PC-3 (cell line): Measurements from ENCODE around the gene CGB1. TPM values are rescaled to one million over a fixed set of nuclear protein-coding genes. Genes with fewer than 3 reads are reported as not detected.

Source experiments
- ATAC-seq: fragments of 200-7000 bp; cut with Tn5 transposase; 2 replicates; pipeline ENCODE4 v1.9.1; 2020; ENCODE audit warnings: mild to moderate bottlenecking, moderate library complexity
- BruUV-seq: library from RNA; stranded (reverse); fragments of 400-500 nt; replicated peaks from 2 replicates; lab custom pipeline; 2021; lab: Mats Ljungman, UMichigan
- CTCF ChIA-PET: fragments of 300-600 bp; sonication (Branson Sonifier 250); formaldehyde crosslinking; loops from one replicate; lab custom pipeline; 2022; ENCODE audit warnings: antibody characterized with exemption; lab: Charles Lee
- POLR2A ChIA-PET: fragments of 300-600 bp; sonication (Branson Sonifier 250); formaldehyde crosslinking; loops from one replicate; lab custom pipeline; 2022; ENCODE audit warnings: antibody characterized with exemption; ENCODE audit not compliant: unreplicated experiment; lab: Charles Lee
- DNase-seq: peaks from one replicate; pipeline ENCODE4 v3.0.0-alpha.2; 2015
- H2AFZ ChIP-seq: fragments of 300-600 bp; sonication (generic); 2 replicates; pipeline ENCODE4 v1.6.0; 2016; ENCODE audit warnings: antibody characterized with exemption, low read length
- H3F3A ChIP-seq: fragments of 300-600 bp; sonication (generic); one replicate; pipeline ENCODE4 v1.6.0; 2017; ENCODE audit warnings: antibody characterized with exemption, low read length, control low read depth, mild to moderate bottlenecking; ENCODE audit not compliant: unreplicated experiment
- H3K27ac ChIP-seq: fragments of 300-600 bp; sonication (generic); 2 replicates; pipeline ENCODE4 v1.5.1; 2016; ENCODE audit warnings: mild to moderate bottlenecking, low read length
- H3K27me3 ChIP-seq: fragments of 300-600 bp; sonication (generic); 2 replicates; pipeline ENCODE4 v1.6.1; 2016; ENCODE audit warnings: low read length, mixed read lengths
- H3K36me3 ChIP-seq: fragments of 300-600 bp; sonication (generic); 2 replicates; pipeline ENCODE4 v1.6.1; 2016; ENCODE audit warnings: low read depth, mixed run types, low read length, mixed read lengths
- H3K4me1 ChIP-seq: fragments of 300-600 bp; sonication (generic); 2 replicates; pipeline ENCODE4 v1.5.1; 2016; ENCODE audit warnings: low read length; ENCODE audit not compliant: insufficient read depth
- H3K4me2 ChIP-seq: fragments of 300-600 bp; sonication (generic); 2 replicates; pipeline ENCODE4 v1.6.0; 2016; ENCODE audit warnings: low read length
- H3K4me3 ChIP-seq: fragments of 300-600 bp; sonication (generic); 2 replicates; pipeline ENCODE4 v1.5.1; 2016; ENCODE audit warnings: mild to moderate bottlenecking, low read length, mixed read lengths
- H3K79me2 ChIP-seq: fragments of 300-600 bp; sonication (generic); 2 replicates; pipeline ENCODE4 v1.6.1; 2017; ENCODE audit warnings: low read length, mixed read lengths
- H3K9ac ChIP-seq: fragments of 300-600 bp; sonication (generic); 2 replicates; pipeline ENCODE4 v1.6.0; 2016; ENCODE audit warnings: mild to moderate bottlenecking, low read length
- H3K9me2 ChIP-seq: fragments of 300-600 bp; sonication (generic); replicated peaks from 2 replicates; pipeline ENCODE4 v1.6.1; 2016; ENCODE audit warnings: mixed run types, low read length, mixed read lengths
- H3K9me3 ChIP-seq: fragments of 300-600 bp; sonication (generic); 2 replicates; pipeline ENCODE4 v1.6.1; 2016; ENCODE audit warnings: low read length, mixed read lengths
- H4K20me1 ChIP-seq: fragments of 300-600 bp; sonication (generic); 2 replicates; pipeline ENCODE4 v1.6.1; 2016; ENCODE audit warnings: low read length, mixed read lengths
- EZH2 ChIP-seq: fragments of 300-600 bp; sonication (generic); IDR thresholded peaks from one replicate; pipeline ENCODE4 v1.6.1; 2017; ENCODE audit warnings: antibody characterized with exemption, mild to moderate bottlenecking, low read length; ENCODE audit not compliant: unreplicated experiment
- EZH2phosphoT487 ChIP-seq: fragments of 300-600 bp; sonication (generic); IDR thresholded peaks from 2 replicates; pipeline ENCODE4 v1.6.1; 2018; ENCODE audit warnings: mild to moderate bottlenecking, antibody characterized with exemption, low read length, borderline replicate concordance
- intact Hi-C: fragments of 100-400 bp; cut with micrococcal nuclease; formaldehyde crosslinking; loops from 2 replicates; pipeline ENCODE4 v1.9.0; 2023
- total RNA-seq: library from RNA; depleted of rRNA; stranded (reverse); fragments of >200 nt; gene quantifications from 2 replicates; pipeline ENCODE4 v1.2.3, GENCODE V29; 2014
- TF ChIP-seq, protein P1 (sequence below): fragments of 300-600 bp; sonication (generic); conservative IDR thresholded peaks from 2 replicates; pipeline ENCODE4 v1.5.1; 2017; ENCODE audit warnings: antibody characterized with exemption, low read depth, mild to moderate bottlenecking, low read length

The CGB1 gene
- total RNA-seq, 1 experiment from 2014 or later: 0.95 TPM

DNA sequence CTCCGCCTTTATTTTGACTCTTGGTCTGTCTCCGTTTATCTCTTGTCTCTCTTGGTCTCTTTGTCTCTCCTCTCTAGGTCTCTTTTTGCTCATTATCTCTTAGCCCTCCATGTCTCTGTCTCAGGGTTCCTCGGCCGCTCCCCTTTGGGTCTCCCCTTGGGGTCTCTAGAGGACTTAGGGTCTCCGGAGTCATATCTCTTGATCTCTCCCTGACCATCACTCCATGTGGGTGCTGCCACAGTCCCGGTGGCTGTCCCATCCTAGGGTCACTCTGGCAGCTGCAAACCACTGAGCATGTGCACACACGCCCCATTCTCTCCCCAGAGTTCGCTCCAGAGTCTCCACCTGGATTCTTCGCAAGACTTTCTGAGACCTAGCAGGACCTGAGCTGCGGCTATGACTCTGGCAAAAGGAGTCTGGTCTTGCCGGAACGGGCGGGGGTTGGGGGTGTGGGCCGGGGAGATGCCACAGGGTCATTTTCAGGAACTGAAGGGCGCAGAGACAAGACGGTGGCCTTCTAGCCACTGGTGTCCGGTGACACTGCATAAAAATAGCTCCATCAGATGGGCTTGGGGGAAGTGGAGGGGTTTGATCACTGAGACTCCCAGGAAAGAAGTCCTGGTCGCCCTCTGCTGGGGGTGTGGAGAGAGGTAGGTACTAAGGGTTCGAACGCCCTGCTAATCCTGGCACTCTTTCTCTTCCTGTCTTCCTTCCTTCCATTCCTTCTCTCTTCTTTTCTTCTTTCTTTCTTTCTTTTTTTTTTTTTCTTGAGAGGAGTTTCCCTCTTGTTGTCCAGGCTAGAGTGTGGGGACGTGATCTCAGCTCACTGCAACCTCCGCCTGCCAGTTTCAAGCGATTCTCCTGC is 37.1 kb upstream of the CGB1 start:
- no peaks in the 10 kb centered on the region for H4K20me1 ChIP-seq
- no peaks in the 10 kb centered on the region for H3K79me2 ChIP-seq
- H3K27me3 ChIP-seq: 0 out of 2 replicates have a peak, but pooled peaks cover 7% of the 10 kb centered on the region
- ChIA-PET POLR2A (interaction anchor here (0.6 kb wide), 2 partner anchors 141 to 399 kb away, joined by 6 read pairs; no protein-coding TSS in a partner anchor), CTCF (interaction anchor here (0.6 to 1.9 kb wide), 6 partner anchors 16 to 125 kb away, joined by 3 to 7 read pairs (median 4); partner anchors contain the start of gene CGB7)
- no peaks in the 10 kb centered on the region for H3K4me1 ChIP-seq
- intact Hi-C loops: loop anchor here (10.0 kb wide), 1 partner anchor 79 kb away; the partner anchor contains the start of genes GYS1 and RUVBL2
- H3K4me2 ChIP-seq: peak overlapping the region; percentile 76
- peak overlapping the region; percentile 67; the same call in 1 of the 2 replicates for H2AFZ ChIP-seq
- H3F3A ChIP-seq: no peaks in the 10 kb centered on the region
- TF ChIP-seq, protein P1, sequence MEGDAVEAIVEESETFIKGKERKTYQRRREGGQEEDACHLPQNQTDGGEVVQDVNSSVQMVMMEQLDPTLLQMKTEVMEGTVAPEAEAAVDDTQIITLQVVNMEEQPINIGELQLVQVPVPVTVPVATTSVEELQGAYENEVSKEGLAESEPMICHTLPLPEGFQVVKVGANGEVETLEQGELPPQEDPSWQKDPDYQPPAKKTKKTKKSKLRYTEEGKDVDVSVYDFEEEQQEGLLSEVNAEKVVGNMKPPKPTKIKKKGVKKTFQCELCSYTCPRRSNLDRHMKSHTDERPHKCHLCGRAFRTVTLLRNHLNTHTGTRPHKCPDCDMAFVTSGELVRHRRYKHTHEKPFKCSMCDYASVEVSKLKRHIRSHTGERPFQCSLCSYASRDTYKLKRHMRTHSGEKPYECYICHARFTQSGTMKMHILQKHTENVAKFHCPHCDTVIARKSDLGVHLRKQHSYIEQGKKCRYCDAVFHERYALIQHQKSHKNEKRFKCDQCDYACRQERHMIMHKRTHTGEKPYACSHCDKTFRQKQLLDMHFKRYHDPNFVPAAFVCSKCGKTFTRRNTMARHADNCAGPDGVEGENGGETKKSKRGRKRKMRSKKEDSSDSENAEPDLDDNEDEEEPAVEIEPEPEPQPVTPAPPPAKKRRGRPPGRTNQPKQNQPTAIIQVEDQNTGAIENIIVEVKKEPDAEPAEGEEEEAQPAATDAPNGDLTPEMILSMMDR: peak; percentile 53
- TF ChIP-seq EZH2: no peak
- H3K9me3 ChIP-seq: no peaks in the 10 kb centered on the region
- ATAC-seq (peak; percentile 53), DNase-seq (peak; percentile 57)
- H3K27ac ChIP-seq: no peak overlapping the region
- H3K9me2 ChIP-seq: no peaks in the 10 kb centered on the region
- BruUV-seq: no TSS peak
- peak overlapping the region; percentile 53; the same call in 1 of the 2 replicates for H3K4me3 ChIP-seq
- H3K36me3 ChIP-seq: no peaks in the 10 kb centered on the region
- no peak overlapping the region for H3K9ac ChIP-seq

DNA sequence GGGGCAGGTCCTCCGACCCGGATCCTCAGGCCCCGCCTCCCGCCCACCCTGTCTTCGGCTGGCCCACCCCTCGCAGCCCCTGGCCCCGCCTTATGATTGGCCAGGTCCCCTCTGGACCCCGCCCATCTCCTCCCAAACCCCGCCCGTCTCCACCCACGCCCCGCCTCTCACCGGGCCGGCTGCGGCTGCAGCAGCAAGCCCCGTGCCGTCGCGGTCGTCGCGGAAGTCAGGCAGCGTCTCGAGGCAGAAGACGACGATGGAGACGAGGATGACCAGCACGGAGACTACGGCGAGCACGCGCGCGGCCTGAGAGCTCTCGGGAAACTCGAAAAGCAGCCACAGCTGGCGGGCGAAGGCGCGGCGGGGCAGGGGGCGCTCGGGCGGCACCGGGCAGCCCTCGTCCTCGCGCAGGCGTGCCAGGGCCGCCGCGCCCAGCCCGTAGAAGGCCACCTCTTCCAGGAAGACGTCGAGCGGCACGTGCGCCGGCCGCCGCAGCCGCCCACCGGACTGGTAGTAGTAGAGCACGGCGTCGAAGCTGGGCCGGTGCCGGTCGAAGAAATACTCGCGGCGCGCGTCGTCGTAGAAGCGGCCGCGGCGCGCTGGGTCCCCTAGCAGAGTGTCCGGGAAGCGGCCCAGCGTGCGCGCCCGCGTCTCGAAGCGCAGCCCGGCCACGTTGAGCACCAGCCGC is 35.3 kb upstream of the CGB1 start:
- no peak overlapping the region for H3K4me3 ChIP-seq
- H3K36me3 ChIP-seq: no peaks in the 10 kb centered on the region
- BruUV-seq: no TSS peak
- ChIA-PET POLR2A (no interaction called here), CTCF (no interaction called here)
- intact Hi-C loops: loop anchor here (10.0 kb wide), 1 partner anchor 77 kb away; the partner anchor contains the start of genes GYS1 and RUVBL2
- ATAC-seq (no peak), DNase-seq (no peak)
- no peak overlapping the region for H2AFZ ChIP-seq
- H3K27ac ChIP-seq: no peak overlapping the region
- TF ChIP-seq EZH2phosphoT487: no peak
- TF ChIP-seq, protein P1: no peak
- TF ChIP-seq EZH2: no peak
- H3F3A ChIP-seq: no peaks in the 10 kb centered on the region
- H3K4me1 ChIP-seq: no peaks in the 10 kb centered on the region
- H3K9ac ChIP-seq: no peak overlapping the region
- no peaks in the 10 kb centered on the region for H4K20me1 ChIP-seq
- H3K27me3 ChIP-seq: 0 out of 2 replicates have a peak, but pooled peaks cover 7% of the 10 kb centered on the region
- no peaks in the 10 kb centered on the region for H3K79me2 ChIP-seq
- H3K9me3 ChIP-seq: no peaks in the 10 kb centered on the region
- H3K9me2 ChIP-seq: no peaks in the 10 kb centered on the region
- H3K4me2 ChIP-seq: no peak overlapping the region
